Caco-2 (cell line): ENCODE results near the gene DOLK. TPM values are rescaled to one million over a fixed set of nuclear protein-coding genes. Genes with fewer than 3 reads are reported as not detected.

ENCODE experiments used
- BruUV-seq: library from RNA; stranded (reverse); fragments of 400-500 nt; replicated peaks from 2 replicates; lab custom pipeline; 2021; lab: Mats Ljungman, UMichigan
- CTCF ChIA-PET: fragments of 300-600 bp; sonication (Branson Sonifier 250); formaldehyde crosslinking; loops from one replicate; lab custom pipeline; 2022; ENCODE audit warnings: antibody characterized with exemption; lab: Charles Lee
- POLR2A ChIA-PET: fragments of 300-600 bp; sonication (Branson Sonifier 250); formaldehyde crosslinking; loops from one replicate; lab custom pipeline; 2022; ENCODE audit warnings: antibody characterized with exemption; lab: Charles Lee
- DNase-seq, 2 experiments: peaks; one replicate each; pipeline versions ENCODE4 v3.0.0 to v3.0.0-alpha.2; 2020 to 2022
- H3K27me3 ChIP-seq: replicated peaks from 2 replicates; pipeline ENCODE4 v1.6.0; 2011; ENCODE audit warnings: low read length; ENCODE audit not compliant: control insufficient read depth, insufficient read depth
- H3K36me3 ChIP-seq: 2 replicates; pipeline ENCODE4 v1.5.1; 2011; ENCODE audit warnings: low read length; ENCODE audit not compliant: control insufficient read depth, insufficient read depth
- H3K4me1 ChIP-seq: fragments of 250-450 bp; sonication (Bioruptor Pico); 2 replicates; pipeline ENCODE4 v1.5.1; 2020; ENCODE audit warnings: mild to moderate bottlenecking
- H3K4me3 ChIP-seq: 2 replicates; pipeline ENCODE4 v1.5.1; 2011; ENCODE audit warnings: low read depth, mild to moderate bottlenecking, control low read depth, low read length
- H3K9me3 ChIP-seq: fragments of 250-450 bp; sonication (Bioruptor Pico); 2 replicates; pipeline ENCODE4 v1.5.1; 2020; ENCODE audit warnings: mild to moderate bottlenecking, moderate library complexity
- H3K27ac Mint-ChIP-seq: one replicate; pipeline ENCODE4 v1.8.0; 2022; ENCODE audit warnings: mixed read lengths; ENCODE audit not compliant: unreplicated experiment
- H3K27me3 Mint-ChIP-seq: one replicate; pipeline ENCODE4 v1.8.0; 2022; ENCODE audit warnings: mixed read lengths; ENCODE audit not compliant: insufficient read depth, unreplicated experiment
- H3K36me3 Mint-ChIP-seq: one replicate; pipeline ENCODE4 v1.8.0; 2022; ENCODE audit warnings: mild to moderate bottlenecking, mixed read lengths; ENCODE audit not compliant: insufficient read depth, unreplicated experiment
- H3K4me1 Mint-ChIP-seq: one replicate; pipeline ENCODE4 v1.8.0; 2022; ENCODE audit warnings: low read depth, mixed read lengths; ENCODE audit not compliant: unreplicated experiment
- H3K4me3 Mint-ChIP-seq: one replicate; pipeline ENCODE4 v1.8.0; 2022; ENCODE audit warnings: mild to moderate bottlenecking, moderate library complexity, mixed read lengths; ENCODE audit not compliant: unreplicated experiment
- H3K9me3 Mint-ChIP-seq: one replicate; pipeline ENCODE4 v1.8.0; 2022; ENCODE audit warnings: mixed read lengths; ENCODE audit not compliant: unreplicated experiment
- CTCF ChIP-seq, 2 experiments: fragments of 200-600 bp in 1 of 2; IDR thresholded peaks; 1 replicate in 1 of 2; 2 replicates in 1 of 2; pipeline versions ENCODE4 v1.5.1 to v1.8.0; 2011 to 2022; ENCODE audit warnings: antibody characterized with exemption in 1 of 2, control low read depth in 1 of 2, inconsistent platforms in 1 of 2, low read depth in 1 of 2, low read length in 1 of 2, mild to moderate bottlenecking in 1 of 2, moderate library complexity in 1 of 2; ENCODE audit not compliant: insufficient read depth in 1 of 2, severe bottlenecking in 1 of 2, unreplicated experiment in 1 of 2
- intact Hi-C: fragments of 100-400 bp; cut with micrococcal nuclease; formaldehyde crosslinking; loops from one replicate; pipeline ENCODE4 v1.10.0; 2022; ENCODE audit not compliant: unreplicated experiment
- total RNA-seq: library from RNA; stranded (reverse); gene quantifications from 2 replicates; pipeline ENCODE4 v1.2.3, GENCODE V29; 2022

DOLK gene
- total RNA-seq, 1 experiment from 2014 or later = 27.2 TPM

DNA sequence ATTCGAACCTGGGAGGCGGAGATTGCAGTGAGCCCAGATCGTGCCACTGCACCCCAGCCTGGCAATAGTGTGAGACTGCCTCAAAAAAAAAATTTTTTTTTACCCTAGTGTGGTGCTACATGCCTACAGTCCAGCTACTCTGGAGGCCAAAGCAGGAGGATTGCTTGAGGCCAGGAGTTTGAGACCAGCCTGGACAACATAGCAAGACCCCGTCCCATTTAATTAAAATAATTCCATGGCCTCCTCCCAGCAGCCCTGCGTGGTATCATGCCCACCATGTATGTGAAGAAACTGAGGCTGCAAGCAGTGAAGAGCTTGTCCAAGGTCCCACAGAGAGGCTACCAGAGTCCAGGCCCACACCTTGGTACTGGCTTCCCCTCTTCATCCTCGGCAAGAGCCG lies 46.0 kb downstream of the DOLK start:
- Histone ChIP-seq H3K4me3 (no peak overlapping the region), H3K9me3 (no peaks in the 10 kb centered on the region), H3K27me3 (no peaks in the 10 kb centered on the region), H3K4me1 (no peaks in the 10 kb centered on the region), H3K36me3 (no peaks in the 10 kb centered on the region)
- no peaks in the 10 kb centered on the region for H3K9me3 Mint-ChIP-seq
- TF ChIP-seq CTCF (IDR thresholded peaks at IDR 0.05; ENCODE audit: insufficient read depth in 1 of 2, low read depth in 1 of 2, low read length in 1 of 2, severe bottlenecking in 1 of 2, unreplicated experiment in 1 of 2) = no peak
- H3K27me3 Mint-ChIP-seq = no peaks in the 10 kb centered on the region
- H3K36me3 Mint-ChIP-seq = peaks cover 6% of the 10 kb centered on the region
- intact Hi-C loops = no loop called here
- H3K4me1 Mint-ChIP-seq = no peaks in the 10 kb centered on the region
- no TSS peak for BruUV-seq
- DNase-seq = no peak
- no peak overlapping the region for H3K27ac Mint-ChIP-seq
- ChIA-PET CTCF (no interaction called here), POLR2A (interaction anchor here (0.6 kb wide), 1 partner anchor 33 kb away, joined by 8 read pairs; no protein-coding TSS in a partner anchor)
- H3K4me3 Mint-ChIP-seq = no peak overlapping the region

DNA sequence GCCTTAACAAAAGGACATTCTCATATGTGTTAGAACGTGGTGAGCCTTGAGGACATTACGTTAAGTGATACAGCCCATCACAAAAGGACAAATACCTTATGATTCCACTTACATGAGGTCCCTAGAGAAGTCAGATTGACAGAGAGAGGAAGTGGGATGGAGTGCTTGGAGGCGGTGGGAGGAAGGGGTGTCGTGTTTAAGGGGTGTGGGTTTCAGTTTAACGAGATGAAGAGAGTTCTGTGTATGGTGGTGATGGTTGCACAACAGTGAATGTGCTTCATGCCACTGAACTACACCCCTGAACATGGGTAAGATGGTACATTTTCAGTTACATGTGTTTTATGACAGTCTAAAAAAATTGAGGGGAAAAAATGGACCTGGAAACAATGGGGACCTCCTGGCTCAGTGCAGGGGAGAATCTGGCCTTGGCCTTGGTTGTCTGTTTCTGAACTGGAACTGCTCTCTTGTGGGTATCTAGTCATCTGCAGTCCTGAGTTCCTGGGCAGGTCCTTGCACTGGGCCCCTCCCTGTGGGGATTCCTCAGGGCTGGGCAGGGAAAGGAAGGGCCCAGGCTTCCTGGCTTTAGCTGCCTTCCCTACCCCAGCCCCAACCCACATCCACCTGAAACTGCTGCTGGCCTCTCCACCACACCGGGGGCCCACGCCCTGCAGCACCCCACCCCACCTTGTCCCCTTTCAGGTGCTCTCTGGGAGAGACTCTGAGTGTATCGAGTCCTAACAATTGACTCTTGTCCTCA lies 47.7 kb downstream of the DOLK start:
- Mint-ChIP-seq H3K4me3 (no peak overlapping the region), H3K4me1 (no peaks in the 10 kb centered on the region), H3K27me3 (no peaks in the 10 kb centered on the region), H3K27ac (no peak overlapping the region), H3K9me3 (no peaks in the 10 kb centered on the region), H3K36me3 (peaks cover 21% of the 10 kb centered on the region)
- POLR2A ChIA-PET = interaction anchor here (0.5 kb wide), 1 partner anchor 70 kb away, joined by 3 read pairs; the partner anchor contains the start of gene SPOUT1
- TF ChIP-seq CTCF (IDR thresholded peaks at IDR 0.05; ENCODE audit: insufficient read depth in 1 of 2, low read depth in 1 of 2, low read length in 1 of 2, severe bottlenecking in 1 of 2, unreplicated experiment in 1 of 2) = no peak
- Histone ChIP-seq H3K4me3 (no peak overlapping the region), H3K9me3 (no peaks in the 10 kb centered on the region), H3K36me3 (no peaks in the 10 kb centered on the region), H3K4me1 (no peaks in the 10 kb centered on the region), H3K27me3 (no peaks in the 10 kb centered on the region)
- CTCF ChIA-PET = no interaction called here
- intact Hi-C loops = no loop called here
- DNase-seq = no peak
- BruUV-seq = no TSS peak

DNA sequence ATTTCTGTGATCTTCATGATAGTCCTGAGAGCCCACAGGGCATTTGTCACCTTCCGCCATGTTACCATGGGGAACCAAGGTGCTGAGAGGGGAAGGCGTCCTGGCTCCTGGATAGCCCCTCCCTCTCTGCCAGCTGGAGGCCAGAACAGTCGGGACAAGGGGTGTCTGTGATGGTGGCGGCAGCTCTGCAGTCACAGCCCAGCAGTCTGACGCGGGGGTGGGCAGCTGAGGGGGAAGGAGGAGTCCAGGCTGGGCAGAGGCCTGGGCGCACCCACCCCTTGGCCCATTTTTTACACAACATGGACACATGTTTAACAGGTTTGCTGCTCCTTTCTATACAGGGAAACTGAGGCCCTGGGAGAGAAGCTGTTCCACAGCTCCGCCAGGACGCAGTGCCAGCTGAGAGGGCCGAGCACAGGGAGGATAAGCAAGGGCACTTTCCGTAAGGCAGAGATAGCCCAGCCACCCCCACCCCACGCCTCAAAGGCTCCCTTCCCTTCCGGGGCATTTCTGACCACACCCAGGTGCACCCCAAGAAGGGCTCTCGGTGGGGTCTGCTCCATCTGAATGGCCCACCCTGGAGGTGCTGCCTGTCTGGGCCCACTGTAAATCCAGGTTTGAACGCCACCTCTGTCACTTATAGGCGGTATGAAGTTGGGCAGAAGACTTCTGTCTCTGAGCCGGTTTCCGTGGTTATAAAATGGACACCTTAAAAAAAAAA lies 48.4 kb downstream of the DOLK start:
- Histone ChIP-seq H3K9me3 (no peaks in the 10 kb centered on the region), H3K4me1 (no peaks in the 10 kb centered on the region), H3K36me3 (no peaks in the 10 kb centered on the region), H3K27me3 (no peaks in the 10 kb centered on the region), H3K4me3 (no peak overlapping the region)
- CTCF ChIA-PET = no interaction called here
- no peaks in the 10 kb centered on the region for H3K4me1 Mint-ChIP-seq
- H3K27me3 Mint-ChIP-seq = no peaks in the 10 kb centered on the region
- peaks cover 24% of the 10 kb centered on the region for H3K36me3 Mint-ChIP-seq
- POLR2A ChIA-PET = no interaction called here
- TF ChIP-seq CTCF (IDR thresholded peaks at IDR 0.05; ENCODE audit: insufficient read depth in 1 of 2, low read depth in 1 of 2, low read length in 1 of 2, severe bottlenecking in 1 of 2, unreplicated experiment in 1 of 2) = no peak
- BruUV-seq = no TSS peak
- no peak overlapping the region for H3K4me3 Mint-ChIP-seq
- no peak for DNase-seq
- no peaks in the 10 kb centered on the region for H3K9me3 Mint-ChIP-seq
- H3K27ac Mint-ChIP-seq = no peak overlapping the region
- intact Hi-C loops = no loop called here
